HG03045 (cell line): ENCODE data around the gene CACNA1G.

Experiments used
- ATAC-seq: cut with Tn5 transposase; IDR thresholded peaks from one replicate; pipeline ENCODE4 v1.9.1; 2021; ENCODE audit warnings: mild to moderate bottlenecking, moderate library complexity; ENCODE audit not compliant: unreplicated experiment

The CACNA1G gene

DNA sequence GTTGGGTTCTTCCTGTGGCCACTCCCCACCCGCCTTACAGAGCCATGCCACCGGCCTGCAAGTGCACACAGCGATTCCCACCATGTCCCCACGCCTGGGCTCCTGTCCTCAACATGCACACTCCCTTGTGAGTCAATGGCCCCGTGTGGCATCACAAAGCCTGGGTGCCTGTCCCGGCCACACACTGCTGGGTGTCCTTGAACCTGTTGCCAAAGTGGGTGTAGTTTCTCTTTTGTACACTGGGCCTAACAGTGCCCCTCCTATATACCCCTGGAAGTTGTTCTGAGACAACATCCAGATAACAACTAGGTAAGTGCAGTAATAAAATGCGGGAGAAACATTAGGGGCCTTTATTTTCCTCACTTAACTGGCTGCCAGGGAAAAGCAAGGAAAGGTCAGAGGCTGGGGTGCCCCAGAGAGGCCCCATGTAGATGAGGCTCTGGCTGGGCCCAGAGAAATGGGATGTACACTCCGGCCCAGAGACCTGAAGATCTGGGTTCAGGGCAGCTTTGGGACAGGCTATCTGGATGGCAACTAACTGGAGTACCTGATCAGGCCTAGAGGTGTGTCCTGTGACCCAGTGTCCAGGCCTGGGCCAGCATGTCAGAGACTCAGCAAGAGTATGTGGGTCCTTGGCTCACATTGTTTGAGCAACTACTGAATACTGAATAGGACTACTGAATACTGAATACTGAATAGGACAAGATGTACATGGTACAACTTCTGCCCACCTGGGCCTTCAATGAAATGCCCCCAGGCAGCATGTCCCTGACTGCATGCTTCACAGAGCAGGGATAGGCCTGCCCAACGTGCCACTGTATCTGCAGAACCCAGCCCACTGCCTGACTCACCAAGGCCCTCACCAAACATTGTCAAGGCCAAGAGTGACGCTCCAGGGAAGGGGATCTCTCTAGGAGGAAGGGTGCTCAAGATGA, 82.5 kb downstream of the CACNA1G start:
- no peak for ATAC-seq

DNA sequence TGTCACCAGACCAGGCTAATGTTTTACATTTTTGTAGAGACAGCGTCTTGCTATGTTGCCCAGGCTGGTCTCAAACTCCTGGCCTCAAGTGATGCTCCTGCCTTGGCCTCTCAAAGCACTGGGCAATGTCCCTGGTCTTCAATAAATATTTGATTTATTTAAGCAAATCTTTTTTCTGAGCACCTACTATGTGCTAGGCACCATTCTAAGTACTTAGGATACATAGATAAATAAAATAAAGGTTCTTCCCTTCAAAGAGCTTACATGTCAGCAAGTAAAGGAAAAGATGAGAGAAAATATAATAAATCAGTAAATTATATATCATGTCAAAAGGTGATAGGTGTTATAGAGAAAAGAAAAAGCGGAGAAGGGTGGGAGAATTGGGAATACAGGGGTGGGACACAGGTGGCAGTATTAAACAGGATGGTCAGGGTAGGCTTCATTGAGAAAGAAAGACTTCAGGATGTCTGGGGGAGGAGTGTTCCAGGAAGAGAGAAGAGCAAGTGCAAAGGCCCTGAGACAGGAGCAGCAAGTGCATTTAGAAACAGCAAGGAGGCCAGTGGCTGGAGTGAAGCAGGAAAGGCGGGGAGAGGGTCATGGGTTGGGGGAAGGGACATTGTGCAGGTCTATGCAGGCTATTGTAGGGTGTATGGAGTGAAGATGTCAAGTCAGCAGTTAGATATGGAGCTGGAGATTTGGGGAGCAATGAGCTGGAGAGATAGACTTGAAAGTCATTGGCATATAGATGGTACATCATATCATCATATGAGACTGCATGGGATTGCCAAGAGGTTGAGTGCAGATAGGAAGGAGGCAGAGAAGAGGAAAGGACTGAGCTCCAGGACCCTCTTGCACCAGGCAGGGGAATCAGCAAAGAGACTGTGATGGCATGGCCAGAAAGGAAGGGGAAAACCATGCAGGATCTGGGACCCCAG, 85.5 kb downstream of the CACNA1G start:
- ATAC-seq: no peak

DNA sequence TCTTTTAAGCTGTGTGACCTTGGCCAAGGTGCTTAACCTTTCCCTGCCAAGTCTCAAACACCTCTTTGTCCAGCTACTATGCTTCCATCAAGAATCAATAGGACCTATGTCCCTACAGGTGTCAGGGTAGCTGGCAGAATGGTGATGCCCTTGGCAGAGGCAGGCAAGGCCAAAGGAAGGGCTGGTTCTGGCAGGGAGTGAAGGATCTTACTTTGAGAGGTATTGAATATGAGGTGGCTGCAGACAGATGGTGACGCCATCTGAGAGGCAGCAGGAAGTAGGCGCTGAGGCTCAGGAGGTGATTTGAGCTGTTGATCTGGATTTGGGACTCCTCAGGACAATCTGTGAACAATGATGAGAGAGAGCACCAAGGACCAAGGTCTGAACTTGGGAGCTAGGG, 86.7 kb downstream of the CACNA1G start:
- ATAC-seq: no peak

DNA sequence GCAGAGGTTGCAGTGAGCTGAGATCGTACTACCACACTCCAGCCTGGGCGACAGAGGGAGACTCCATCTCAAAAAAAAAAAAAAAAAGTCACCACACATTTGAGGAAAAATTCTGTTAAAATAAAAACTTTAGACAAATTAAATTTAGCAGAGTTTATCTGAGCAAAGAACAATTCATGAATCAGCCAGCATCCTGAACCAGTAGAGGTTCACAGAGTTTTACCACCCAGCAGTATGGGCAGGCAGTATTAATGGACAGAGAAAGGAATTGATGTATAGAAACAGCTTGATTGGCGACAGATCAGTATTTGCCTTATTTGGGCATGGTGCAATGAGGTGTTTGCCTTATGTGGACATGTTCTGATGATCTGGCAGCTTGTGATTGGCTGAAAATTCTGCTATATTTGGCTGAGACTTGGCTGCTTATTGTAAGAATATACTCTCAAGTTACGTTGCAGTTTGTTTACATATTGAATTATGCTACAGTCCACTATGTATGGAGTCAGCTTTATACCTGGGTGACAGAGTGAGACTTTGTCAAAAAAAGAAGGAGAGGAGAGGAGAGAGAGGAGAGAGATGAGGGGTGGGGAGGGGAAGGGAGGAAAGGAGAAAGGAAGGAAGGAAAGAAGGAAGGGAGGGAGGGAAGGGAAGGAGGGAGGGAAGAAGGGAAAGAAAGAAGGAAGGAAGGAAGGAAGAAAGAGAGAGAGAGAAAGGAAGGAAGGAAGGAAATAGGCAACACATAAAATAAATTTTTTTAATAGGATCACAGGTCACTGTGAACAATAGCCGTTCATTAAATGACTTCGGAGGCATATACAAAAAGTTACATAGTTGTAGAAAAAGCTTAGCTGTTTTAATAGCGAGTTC, 88.8 kb downstream of the CACNA1G start:
- ATAC-seq: no peak

DNA sequence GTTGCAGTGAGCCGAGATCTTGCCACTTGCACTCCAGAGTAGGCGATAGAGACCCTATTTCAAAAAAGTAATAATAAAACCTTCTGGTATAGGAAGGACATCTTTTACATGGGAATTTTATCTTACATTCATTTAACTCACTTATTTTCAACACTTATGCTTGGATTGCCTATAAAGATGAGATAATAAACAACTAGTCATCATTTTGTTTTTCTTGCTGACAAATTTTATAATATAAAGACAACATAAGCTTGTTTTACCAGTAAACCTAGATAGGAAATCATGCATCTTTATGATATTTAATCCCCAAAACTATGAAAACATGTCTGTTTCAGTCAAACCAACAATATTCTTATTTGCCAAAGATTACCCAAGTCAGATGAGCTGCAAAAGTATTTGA, 91.1 kb downstream of the CACNA1G start:
- no peak for ATAC-seq

DNA sequence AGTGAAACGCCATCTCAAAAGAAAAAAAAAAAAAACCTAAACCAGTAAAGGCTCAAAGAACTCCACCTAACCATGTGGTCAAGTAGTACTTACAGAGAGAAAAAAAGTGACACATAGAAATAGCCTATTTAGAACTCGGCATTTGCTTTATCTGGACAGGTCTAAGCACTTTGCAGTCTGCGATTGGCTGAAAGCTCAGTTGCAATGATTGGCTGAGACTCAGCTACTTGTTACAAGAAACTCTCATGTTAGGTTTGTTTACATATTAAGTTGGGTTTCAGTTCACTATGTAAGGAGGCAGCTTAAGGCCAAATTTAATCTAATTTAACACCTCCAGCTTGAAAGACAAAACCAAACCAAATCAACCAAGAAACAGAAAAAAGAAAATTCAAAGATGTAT, 93.2 kb downstream of the CACNA1G start:
- no peak for ATAC-seq

DNA sequence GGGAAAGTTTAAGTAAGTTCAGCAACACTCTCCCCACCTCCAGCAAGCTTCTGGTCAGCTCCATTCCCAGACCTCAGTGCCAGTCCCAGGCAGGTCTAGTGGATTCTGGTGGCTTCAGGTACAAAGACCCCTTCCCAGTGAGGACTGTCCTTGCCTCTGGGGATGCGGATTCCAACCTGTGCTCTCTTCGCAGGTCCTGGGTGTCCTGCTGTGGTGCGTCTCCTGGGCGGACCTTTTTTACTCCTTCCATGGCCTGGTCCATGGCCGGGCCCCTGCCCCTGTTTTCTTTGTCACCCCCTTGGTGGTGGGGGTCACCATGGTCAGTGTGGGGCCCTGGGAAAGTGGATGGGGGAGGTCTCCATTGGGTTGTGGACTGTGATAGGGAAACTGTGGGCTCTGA, 96.0 kb downstream of the CACNA1G start:
- no peak for ATAC-seq

DNA sequence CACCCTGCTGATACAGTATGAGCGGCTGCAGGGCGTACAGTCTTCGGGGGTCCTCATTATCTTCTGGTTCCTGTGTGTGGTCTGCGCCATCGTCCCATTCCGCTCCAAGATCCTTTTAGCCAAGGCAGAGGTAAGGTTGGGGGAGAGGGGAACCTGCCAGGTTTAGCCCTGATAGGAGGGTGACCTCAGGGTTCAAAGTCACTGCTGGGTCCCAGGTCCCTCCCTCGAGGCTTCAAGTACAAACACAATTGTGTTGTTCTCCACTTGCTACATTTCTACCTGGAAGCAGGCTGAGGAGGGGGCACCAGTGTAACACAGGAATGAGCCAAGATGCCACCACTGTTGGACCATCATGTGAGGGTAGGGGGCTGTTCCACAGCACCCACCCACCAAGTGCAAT, 96.5 kb downstream of the CACNA1G start:
- ATAC-seq: no peak

DNA sequence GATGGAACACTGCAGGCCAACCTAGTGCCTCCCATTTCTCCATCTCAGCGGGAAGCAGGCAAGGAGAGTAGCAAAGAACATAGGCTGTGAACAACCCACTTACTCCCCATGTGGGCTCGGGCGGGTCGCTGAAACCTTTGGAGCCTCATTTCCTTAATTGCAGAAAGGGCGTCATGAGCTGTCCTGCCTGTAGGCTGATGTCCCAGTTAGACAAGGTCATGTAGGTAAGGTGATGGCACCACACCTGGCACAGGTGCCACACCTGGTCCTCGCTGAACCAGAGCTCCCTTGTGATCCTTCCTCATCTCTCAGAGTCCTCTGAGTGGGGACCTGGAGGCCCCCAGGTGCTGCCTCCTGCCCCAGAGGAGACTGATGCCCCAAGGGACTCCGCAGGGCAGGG, 97.1 kb downstream of the CACNA1G start:
- no peak for ATAC-seq

DNA sequence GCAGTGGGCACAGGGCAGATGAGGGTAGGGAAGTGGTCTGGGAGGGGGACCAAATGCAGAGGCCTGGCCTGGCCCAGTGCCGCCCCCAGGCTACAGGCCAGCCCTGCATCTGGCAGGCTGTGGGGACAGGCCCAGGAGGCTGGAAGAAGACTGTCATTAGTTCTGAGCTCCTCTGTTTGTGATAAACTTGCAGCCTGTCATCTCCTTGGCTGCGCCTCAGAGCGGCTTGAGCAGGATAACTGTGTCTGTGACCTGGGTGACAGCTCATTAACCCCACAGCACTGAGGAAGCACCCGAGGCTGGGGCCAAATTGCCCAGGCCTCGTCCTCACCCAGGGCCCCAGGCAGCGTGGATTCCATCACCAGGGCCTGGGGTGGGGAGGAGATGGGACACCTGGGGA, 98.1 kb downstream of the CACNA1G start:
- ATAC-seq: no peak

DNA sequence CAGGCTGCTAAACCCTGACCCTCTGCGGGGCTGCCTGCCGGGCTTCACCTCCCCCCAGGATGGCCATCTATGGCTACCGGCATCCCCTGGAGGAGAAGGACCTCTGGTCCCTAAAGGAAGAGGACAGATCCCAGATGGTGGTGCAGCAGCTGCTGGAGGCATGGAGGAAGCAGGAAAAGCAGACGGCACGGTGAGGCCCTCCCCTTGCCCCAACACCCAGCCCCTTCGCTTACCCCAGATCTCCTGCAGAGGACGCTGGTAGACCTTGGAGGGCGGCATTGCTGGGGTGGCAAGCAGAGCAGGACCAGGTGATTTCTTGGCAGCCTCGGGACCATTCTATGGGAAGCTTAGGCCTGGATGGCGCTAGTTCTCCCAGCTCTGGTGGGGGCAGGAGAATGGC, 98.7 kb downstream of the CACNA1G start:
- no peak for ATAC-seq

DNA sequence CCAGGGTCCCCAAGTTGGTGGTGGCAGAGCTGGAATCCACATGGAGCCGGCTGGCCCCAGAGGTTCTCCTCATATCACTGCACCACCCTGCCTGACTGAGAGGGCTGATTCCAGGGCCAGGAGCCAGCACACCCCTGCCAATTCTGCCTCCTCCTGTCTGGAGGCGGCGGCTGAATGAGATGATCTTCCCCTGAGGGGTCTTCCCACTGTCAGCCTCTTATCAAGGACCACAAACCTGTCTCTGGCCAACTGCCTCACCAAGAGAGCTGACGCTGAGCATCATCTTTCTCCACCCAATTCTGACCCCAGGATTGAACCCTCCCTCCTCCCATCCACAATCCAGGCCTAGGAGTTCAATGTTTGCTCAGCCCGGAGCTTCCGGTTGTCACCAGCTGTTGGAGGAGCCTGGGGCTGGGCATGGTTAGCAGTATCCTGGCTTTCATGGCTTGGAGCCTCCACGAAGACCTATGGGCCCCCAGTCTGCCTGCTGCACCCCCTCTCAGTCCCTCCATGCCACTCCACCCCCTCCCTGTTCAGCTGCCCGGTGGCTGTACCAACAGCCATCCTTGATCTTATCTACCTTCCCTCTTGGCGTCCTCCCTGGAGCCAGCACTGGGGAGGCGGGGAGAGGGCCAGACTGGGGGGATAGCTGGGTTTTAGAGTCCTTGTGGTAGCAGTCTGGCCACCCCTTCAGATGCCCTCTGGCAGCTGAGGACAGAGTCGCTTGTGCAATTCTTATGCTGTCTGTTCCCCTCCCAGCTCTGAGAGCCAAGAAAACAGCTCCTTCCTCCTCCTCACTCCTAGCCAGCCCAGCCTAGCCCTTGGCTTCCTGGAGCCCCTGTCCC, 99.7 kb downstream of the CACNA1G start:
- ATAC-seq: no peak

DNA sequence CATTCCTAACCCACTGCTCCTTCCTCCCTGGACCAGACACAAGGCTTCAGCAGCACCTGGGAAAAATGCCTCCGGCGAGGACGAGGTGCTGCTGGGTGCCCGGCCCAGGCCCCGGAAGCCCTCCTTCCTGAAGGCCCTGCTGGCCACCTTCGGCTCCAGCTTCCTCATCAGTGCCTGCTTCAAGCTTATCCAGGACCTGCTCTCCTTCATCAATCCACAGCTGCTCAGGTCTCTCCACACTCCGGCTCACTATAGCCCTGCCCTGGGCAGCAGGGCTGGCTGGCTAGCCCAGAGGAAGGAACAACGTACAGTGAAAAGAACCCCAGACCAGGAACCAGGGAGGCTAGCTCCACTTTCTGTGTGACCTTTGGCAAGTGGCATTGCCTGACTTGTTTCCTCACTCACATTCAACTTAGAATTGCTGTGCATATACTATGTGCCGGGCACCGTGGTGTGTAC, 100.4 kb downstream of the CACNA1G start:
- ATAC-seq: no peak

DNA sequence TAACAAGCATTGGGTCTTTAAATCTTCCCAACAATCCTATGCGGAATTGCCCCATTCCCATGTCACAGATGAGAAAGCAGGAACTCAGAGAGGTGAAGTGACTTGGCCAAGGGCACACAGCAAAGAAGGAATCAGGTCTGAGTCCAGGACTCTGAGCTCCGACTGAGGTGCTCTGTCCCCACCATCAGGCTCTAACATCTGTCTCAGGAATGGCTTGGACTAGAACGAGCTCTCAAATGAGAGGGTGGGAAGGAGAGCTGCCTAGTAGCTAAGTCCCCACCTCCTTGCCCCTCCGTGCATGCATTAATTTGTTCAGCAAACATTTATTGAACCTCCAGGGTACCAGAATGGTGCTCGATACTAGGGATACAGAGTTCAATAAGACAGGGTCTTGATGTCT, 100.8 kb downstream of the CACNA1G start:
- ATAC-seq: no peak

DNA sequence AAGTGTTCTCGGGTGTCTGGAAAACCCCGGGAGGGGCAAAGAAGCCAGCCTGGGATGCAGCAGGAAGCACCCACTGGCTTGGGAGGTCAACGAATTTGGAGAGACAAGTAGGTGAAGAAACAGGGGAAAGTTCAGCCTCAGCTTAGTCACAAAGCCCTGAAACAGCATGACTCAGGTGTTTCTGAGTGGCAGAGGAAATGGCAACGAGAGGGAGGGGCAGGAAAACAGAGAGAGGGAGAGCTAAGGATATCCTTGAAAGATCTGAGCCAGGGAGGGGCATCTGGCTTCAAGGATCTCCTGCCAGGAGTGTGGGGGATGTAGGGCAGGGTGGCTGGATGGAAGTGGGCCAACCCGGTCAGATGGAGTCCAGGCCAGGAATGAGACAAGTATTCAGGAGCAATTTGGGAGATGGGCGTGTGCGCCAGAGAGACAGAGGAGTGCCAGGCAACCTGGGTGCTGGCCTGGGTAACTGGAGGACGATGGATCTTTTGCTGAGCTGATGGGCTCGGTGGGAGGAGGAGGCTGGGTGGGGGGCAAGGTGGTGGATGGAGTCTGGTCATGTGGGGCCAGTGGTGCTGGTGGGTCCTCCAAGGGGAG, 101.4 kb downstream of the CACNA1G start:
- ATAC-seq: no peak

DNA sequence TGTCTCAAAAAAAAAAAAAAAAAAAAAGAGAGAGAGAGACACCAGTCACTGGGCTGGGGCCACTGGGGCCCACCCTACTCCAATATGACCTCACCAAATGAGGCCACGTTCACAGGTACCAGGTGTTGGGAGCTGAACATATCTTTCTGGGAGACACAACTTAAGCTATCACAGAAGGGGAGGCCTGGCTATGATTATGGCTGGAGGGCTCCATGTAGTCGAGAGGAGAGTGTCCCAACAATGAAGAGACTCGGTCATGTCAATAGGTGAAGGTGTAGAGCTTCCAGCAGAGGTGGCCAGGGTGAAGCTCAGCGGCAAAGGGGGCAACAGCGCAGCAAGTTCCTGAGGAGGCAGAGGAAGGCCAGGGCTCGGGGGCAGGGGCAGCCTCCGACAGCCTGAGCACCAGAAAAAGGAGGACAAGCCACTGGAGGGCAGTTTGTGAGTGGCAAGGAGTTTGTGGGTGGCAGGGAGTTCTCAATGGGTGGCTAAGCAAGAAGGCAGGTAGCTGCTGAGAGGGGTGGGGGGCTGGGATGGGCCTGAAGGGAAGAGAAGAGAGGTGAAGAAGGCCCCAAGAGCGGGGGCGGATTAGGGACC, 102.2 kb downstream of the CACNA1G start:
- ATAC-seq: no peak

DNA sequence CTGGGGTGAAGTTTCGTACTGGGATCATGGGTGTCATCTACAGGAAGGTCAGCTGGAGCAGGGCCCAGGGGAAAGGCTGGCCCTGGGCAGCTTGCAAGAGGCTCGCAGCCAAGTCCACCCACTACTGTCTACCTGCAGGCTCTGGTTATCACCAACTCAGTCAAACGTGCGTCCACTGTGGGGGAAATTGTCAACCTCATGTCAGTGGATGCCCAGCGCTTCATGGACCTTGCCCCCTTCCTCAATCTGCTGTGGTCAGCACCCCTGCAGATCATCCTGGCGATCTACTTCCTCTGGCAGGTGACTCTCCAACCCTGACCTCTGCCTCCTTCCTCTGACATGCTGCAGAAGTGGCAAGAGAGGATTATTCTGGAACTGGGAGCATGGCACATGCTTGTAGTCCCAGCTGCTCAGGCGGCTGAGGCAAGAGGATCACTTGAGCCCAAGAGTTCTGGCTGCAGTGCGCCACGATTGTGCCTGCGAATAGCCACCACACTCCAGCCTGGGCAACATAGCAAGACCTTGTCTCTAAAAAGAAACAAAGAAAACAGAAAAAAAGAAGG, 103.4 kb downstream of the CACNA1G start:
- no peak for ATAC-seq

DNA sequence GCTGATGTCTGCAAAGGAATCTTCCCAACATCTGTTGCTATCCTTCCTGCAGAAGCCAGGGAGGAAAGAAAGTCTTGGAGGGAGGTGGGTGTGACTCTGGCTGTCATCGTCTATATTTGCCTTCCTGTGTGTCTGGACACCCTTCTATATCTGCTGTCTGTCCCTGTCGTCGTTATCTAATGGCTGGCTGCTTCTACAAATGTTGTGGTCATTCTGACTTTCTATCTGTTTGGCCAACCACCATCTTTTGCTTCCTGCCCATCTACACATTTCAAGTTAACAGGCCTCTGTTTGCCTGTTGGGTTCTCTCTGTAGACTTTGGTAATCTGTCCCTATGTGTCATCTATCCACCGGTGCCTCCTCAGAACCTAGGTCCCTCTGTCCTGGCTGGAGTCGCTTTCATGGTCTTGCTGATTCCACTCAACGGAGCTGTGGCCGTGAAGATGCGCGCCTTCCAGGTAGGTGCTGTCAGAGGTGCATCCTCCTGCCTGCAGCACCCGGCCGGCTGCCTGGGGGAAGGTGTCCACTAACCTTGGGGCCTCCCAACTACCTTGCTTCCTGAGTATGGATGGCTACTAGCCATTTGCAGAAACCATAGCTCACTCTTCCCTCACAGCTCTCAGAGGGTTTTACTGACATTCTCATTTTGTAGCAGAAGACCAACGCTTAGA, 104.4 kb downstream of the CACNA1G start:
- ATAC-seq: no peak
